Cardiac septum (tissue), 1 donor: ENCODE measurements around the gene ADGRL3. TPM values are rescaled to one million over a fixed set of nuclear protein-coding genes. Genes with fewer than 3 reads are reported as not detected.

ENCODE experiments used
- DNase-seq: peaks from one replicate; pipeline ENCODE4 v3.0.0-alpha.2; 2020; ENCODE audit warnings: low spot score
- intact Hi-C: fragments of 100-400 bp; cut with DNase I; formaldehyde crosslinking; loops from one replicate; pipeline ENCODE4 v1.14.0; 2022
- total RNA-seq: library from RNA; stranded (reverse); fragmentation: NEBNext Ultra II Directional; extraction: Animal tissue kit (Norgen Biotek cat#: 25700); gene quantifications from one replicate; pipeline ENCODE4 v1.2.1, GENCODE V29; 2021
- donor health status: DM: no; HTN: no; CAD: no.

Gene ADGRL3
- total RNA-seq, 1 donor from 2014 or later = 15.3 TPM

DNA sequence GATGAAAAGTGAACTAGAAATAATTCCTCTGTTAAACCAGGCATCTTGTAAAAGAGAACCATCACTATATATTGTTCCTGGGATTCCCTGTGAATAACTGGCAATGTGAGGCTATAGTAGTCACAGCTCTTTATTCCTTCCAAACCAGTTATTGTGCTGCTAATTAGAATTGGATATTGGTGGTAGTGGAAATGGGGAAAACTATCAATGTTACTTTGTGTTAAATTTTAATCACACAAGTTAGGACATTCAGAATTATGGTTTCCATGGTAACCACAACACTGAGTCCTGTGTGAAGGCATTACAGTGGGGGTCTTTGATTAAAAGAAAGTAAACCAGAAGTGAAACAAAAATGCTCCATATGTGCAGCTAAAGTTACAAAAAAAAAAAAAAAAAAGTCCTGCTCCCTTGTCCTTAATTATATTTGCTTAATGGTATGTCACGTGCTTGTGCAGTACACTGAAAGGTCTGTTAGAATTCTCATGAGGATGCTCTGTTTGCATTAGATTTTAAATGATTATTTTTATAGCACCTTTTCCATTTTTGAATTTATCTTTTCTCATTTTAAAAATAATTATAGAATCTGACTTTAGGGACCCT, 200.4 kb downstream of the ADGRL3 start:
- DNase-seq = no peak
- intact Hi-C loops = no loop called here

DNA sequence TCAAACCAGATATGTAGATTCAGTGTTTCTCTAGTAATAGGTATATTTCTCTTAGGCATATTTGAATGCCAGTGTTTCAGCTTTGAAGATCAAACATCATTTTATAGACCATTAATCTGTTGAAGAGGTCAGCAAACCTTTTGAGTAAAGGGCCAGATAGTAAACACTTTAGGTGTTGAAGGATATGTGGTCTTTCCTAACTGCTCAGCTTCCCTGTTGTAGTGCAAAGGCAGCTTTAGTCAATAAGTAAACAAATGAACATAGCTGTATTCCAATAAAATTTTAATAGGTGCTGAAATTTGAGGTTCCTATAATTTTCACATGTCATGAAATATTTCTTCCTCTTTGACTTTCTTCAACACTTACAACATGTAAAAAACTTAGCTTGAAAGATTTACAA, 201.6 kb downstream of the ADGRL3 start:
- no peak for DNase-seq
- intact Hi-C loops = no loop called here

DNA sequence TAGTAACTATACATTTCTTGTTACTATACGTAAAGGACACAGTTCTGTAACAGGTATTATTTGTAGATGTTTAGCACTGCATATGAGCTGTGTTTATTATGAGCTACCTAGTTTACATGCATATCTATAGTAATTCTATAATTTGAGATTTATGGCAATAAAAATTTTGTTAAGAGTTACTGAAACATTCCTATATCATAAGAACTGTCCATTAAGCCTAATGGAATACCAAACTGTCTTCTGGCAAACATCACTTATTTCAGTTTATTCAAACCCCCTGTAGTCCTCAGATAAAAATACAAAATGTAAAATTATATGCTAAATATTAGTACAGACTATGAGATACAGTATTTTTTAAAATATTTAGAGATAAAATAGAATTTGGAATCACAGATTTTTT, 205.2 kb downstream of the ADGRL3 start:
- DNase-seq = no peak
- intact Hi-C loops = no loop called here

DNA sequence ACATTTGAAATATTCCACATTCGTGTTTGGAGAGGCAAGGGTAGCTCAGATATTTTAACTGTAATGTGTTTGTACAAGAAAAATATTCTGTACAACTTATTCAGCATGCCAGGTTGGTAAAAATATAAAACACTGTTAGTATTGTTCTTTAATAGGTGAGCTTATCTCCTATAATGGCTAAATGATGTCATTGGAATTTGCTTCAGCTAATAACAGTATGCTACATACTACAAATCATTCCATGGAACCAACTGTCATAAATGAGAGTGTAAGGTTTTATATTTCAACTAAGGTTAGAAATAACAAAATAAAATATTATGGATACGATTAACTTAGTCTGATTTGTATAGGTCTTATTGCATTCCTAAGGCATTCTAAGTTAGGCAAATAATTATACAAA, 206.6 kb downstream of the ADGRL3 start:
- intact Hi-C loops = no loop called here
- no peak for DNase-seq

DNA sequence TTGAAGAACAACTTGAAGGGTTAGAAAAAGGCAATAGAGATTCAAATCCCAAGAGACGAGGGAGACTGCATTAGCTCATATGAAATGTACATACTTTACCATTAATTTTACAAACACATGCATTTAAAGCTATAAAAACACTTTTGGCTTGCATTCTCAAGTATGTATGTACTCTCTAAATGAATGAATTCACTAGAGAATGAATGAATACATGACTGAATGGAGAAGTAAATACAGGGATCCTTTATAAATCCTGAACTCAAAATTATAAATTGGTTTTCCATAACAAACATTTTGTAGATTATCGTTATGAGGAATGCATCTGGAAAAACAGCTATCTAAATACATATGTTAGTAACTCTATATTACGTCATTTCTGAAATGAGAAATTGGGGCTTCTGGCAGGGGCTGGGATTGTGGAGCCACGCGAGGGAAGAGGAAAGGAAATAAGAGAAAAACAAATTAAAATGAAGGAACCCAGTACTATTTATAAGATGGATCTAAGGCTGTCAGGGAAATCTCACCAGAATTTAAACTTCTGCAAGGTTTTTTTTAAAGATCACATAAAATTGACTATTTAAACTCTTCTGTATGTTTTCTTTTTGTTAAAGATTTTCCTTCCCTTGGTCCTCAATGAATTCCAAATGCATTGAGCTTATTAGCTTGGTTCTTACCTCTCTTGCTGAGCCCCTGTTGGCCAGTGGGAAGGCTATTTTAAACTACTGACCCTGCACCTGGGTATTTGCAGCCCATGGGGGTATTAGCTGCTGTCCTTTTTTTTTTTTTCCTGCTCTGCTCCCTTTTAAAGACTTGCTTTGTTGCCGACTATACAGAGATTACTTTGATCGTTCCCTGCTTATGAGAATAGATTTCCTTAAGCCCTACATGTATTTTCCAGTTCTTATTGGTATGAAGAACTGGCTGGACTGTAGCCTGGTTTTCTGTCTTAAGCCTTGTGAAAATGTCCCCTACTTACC, 207.8 kb downstream of the ADGRL3 start:
- intact Hi-C loops = no loop called here
- no peak for DNase-seq

DNA sequence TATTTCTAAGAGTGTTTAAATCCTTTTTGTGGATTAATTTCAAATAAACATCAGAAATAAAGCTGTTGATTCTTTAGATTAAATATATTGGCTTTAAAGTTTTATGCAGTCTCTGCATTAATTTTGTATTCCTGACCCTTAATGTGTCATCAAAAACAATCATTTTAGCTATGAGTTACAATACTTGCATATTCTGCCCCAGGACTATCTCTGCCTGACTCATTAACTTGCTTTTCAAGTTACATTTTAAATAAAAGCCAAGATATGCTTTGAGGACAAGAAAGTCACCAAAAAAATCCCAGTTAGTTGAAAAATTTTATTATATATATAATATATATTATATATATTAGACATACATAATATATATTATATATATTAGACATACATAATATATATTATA, 208.7 kb downstream of the ADGRL3 start:
- DNase-seq = no peak
- intact Hi-C loops = no loop called here

DNA sequence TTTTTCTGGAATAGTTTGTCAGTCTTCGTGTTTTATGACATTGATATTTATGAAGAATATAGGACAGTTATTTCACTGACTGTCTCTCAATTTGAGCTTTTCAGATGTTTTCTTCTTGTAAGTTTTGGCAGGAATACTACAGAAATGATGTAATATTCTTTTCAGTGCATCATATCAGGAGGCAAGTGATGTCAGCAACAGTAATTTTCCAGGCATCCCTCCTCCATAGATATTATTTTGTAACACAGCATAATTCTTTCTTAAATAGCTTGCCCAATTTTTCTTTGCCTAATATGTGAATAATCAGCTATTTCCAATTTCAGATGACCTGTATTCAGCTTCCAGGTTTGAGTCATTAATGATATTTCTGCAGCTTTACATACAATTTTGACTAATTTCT, 211.1 kb downstream of the ADGRL3 start:
- intact Hi-C loops = no loop called here
- no peak for DNase-seq

DNA sequence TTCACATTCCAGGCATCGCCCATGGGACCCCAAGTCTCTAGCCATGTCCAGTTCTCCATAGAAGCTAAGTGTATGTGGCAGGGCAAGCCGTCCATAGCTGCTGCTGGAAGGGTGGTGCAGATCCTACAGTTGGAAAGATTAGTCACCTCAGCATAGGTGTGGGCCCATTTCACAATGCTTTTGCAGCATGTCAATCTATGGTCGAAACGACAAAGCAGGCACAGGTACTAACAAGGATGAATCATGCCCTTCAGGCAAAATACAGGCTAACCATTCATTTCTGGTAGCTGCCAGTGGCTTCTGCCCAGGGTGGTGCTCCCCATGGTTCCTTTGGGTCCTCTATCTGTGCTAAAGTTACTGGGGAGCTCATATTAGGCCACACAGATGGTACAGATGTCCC, 225.2 kb downstream of the ADGRL3 start:
- no peak for DNase-seq
- intact Hi-C loops = no loop called here

DNA sequence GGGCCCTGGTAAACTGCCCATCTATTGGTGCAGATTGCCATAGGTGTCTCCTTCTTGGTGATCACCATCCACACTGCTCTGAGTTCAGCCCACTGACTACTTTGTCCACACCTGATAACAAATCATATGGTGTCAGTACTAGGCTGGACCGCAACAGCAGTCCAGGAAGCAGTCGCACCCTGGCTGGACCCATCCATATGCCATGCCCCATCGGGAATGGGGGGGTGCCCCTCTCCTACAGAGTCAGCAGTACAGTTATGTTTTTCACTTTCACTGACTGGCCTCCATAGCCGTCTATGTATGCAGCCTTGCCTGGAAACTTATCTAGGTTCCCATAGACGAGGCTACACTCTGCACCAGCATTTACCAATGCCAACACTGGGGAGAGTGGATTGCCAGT, 226.1 kb downstream of the ADGRL3 start:
- DNase-seq = no peak
- intact Hi-C loops = no loop called here

DNA sequence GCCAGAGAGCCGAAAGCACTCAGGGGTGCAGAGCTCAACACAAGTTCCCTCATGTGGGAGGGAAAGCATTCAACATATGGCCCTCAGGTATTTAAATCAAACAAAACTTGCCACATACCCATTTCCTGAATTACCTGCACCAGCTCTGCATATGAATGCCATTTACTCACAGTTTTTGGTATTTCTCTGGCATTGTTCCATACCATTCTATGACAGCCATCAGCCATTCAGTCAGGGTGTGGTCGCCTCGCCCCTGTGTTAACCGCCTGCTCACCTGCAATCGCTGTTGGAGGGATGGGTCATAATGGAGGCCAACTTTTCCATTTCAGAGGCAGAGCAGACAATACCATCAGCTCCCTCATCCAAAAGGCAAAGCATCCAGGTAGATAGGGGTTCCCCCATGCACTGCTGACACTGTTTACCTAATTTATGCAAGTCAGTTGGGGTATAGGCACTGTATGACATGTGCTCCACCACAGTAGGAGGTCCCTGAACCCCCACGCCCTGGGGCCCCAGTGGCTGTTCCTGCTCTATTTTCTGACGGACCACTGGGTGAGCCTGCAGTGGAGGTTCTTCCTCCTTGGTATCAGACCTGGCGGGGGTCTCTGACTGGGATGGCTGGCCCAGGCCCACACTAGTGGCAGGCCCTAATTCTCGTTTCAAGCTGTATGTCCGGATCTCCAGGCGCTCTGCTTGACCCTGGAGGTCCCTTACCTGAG, 227.1 kb downstream of the ADGRL3 start:
- intact Hi-C loops = no loop called here
- no peak for DNase-seq

DNA sequence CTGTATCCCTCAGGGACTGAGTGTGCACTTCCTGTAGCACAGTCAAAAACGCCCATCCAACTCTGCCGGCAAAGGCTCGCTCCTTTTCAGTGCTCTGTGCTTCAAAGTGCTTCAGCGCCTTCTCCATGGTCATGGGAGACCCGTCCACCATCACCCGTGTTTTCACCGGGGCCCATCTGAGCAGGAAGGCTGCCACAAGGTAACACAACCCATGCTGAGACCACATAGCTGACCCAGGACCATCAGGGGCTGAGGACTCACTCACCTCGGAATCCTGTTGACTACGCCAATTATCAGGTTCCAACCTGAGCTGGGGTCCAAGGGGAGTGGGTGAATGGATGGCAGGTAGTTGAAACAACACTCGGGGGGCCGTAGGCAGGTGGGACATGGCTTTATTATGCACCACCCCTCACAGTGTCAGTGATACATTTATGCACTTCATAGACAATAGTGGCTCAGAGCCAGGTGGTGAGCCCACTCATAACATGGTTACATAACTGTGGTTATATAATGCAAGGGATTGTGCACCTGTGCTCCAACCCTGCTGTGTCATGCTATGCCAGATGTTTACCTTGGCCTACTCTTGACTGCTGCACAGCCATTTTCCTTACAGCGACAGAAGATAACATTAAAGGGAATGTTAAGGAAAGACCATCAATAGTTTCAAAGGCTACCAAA, 227.8 kb downstream of the ADGRL3 start:
- intact Hi-C loops = no loop called here

DNA sequence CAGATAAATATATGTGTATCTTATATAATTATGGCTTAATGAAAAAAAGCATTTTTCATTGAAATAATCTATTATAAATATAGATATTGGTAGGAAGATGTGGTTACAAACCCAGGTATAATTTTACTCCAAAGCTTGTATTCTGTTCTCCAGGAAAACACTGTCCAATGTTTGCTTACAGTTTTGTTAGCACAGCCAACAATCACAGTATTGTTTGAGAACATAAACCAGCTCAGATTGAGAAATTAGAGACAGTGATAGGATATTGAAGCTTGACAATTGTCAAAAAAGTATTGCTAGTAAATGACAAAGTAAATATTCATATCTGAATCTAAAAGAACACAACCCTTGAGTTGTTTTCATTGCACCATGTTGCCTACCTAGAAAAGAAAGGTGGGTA, 228.8 kb downstream of the ADGRL3 start:
- DNase-seq = no peak
- intact Hi-C loops = no loop called here

More for the DNA sequence above, 227.8 kb downstream of the ADGRL3 start:
- no peak for DNase-seq

DNA sequence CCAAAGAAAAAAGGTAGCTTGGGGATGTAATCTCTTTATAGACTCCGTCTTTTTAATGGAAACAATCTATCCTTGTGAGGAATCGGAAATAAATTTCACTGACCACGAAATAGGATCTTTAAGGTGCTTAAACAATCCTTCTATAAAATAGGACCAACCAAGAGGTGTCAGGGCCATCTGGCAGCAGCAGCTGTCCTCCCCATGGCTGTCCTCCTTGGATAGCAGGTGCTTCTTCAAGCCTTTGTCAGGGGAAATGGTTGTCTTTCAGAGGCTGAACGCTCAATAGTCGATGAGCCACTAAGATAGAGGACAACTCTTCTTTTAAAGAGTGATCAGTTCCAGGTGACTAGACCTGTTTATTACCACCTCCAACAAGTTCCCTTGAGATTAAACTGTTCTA, 231.0 kb downstream of the ADGRL3 start:
- DNase-seq = no peak
- intact Hi-C loops = no loop called here

DNA sequence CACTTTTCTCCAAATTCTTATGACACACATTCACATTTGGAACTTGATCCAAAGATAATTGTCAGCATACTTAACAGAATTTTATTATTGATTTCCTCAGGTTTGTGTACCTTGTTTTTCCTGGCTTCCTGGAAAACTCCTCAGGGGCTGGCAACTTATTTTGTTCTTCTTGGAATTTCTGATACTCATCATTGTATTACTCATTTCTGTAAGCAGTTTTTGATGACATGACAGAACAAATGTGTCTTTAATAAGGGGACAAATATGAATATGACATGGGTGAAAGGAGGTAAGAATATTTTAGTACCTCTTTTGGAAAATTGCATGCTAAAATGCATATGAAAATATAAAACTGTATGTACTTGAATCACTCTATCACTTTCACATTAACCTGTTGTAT, 237.8 kb downstream of the ADGRL3 start:
- intact Hi-C loops = no loop called here
- no peak for DNase-seq

DNA sequence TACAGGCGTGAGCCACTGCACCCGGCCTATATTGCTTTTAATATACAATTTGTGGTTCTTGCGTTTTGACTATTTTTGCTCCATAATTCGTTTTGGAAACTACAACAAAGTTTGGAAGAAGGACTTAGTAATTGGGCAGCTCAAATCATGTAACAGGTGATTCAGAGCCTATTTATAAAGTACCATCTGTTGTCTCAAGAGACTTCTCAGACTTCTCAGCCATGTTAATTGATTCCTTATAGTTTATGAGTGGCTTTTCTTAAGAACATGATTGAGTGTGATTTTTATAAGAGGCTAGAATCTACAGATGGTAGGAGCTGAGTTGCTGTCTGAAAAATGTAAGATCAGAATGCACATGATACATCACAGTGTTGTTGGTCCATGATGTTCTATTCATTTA, 240.2 kb downstream of the ADGRL3 start:
- intact Hi-C loops = no loop called here
- DNase-seq = no peak

DNA sequence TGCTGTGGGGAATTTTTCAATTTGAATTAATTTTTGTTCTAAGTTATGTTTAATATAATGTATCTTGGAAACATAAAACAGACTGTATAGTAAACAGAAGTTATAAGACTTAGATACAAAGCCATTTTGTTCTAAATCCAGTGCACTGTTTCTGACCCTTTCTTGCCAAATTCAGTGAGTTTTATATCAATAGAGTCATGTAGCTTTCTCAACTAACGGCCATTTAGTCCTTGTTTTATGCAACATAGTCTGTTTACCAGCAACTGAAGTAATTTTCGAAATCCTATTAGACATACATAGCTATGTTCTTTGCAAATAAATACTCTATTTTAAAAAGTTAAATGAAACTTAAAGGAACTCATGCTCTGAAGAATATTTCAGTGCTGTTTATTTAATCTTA, 242.8 kb downstream of the ADGRL3 start:
- DNase-seq = no peak
- intact Hi-C loops = no loop called here

DNA sequence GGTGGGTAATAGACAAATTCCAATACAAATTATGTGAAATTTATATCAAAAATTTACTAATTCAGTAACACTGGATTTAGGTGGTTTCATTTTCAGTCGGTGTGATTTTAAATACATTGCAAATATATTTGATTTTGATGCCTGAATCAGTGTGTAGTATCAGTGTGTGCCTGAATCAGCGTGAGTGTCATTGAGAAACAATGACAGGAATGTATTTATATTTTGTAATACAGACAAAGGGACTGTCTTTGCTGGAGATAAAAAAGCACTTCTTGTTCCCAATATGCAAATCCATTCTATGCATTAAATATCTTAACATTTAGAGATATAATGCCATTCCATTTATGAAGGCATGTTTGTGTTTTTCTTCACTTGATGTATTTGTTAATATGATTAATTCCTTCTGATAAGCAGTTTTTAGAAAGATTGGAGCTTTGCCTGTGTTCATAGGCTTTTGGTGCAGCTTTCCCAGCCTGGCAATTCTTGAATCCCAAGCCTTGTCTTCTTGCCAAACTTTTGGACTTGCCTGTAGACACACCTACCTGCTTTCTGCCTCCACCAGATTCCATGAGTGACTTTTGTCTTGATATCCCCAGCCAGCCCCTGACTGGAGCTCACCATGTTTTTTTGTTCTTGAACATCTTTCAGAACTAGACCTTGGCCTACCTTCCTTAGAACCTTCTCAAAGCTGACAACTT, 243.8 kb downstream of the ADGRL3 start:
- intact Hi-C loops = no loop called here
- DNase-seq = no peak

DNA sequence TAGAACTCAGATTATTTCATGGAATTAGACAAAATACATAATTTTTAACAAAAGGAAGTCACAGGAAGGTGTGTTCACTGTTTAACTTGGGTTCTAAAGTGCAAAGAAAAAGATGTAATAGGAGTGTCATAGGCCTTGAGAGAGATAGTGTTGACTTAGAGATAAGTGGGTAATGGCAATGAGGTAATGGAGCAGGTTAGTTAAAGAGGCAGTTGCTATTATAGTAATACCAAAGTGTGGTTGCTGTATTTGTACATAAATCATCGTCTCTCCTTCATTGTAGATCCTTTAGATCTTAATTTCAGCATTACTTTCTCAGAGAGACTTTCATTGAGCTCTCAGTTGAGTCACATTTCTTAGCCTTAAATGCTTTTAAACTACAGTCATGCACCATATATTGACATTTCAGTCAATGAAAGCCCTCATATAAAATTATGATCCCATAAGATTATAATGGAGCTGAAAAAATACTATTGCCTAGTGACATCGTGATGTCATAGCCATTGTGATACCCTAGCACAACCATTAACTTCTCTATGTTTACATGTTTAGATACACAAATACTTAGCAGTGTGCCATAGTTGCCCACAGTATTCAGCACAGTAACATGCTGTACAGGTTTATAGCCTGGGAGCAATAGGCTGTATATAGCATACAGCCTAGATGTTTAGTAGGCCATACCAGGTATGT, 245.4 kb downstream of the ADGRL3 start:
- intact Hi-C loops = no loop called here
- DNase-seq = no peak

DNA sequence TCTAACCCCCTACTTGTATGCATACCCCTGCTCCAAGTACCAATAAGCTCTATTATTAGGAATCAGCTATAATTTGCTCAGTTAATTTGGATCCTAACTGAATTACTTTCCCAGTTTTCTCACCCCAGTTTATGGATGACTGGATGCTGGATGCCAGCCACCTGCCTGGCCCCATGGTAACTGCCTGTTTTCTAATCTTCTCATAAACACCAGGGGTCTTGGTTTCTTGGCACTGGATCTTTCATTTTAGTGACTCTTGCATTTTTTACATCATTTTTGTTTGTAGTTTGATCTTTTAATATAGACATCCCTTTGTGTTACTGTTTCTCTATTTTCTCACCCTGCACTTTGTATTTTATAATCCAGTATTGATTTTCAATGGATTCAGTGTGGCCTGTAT, 246.8 kb downstream of the ADGRL3 start:
- intact Hi-C loops = no loop called here
- DNase-seq = no peak
